Stimulated activated CD8-positive, alpha-beta memory T cell treated with anti-CD3 and anti-CD28 coated beads, Interleukin-4, amount 100 ng/mL, for 48 hours (primary cell): ENCODE measurements around the gene RBM8A.
A peak's percentile ranks its signal among the peaks of the same experiment; 100 is the strongest.

ENCODE experiments used
- DNase-seq: peaks from one replicate; pipeline ENCODE4 v3.0.0-alpha.2; 2020

The RBM8A gene

DNA sequence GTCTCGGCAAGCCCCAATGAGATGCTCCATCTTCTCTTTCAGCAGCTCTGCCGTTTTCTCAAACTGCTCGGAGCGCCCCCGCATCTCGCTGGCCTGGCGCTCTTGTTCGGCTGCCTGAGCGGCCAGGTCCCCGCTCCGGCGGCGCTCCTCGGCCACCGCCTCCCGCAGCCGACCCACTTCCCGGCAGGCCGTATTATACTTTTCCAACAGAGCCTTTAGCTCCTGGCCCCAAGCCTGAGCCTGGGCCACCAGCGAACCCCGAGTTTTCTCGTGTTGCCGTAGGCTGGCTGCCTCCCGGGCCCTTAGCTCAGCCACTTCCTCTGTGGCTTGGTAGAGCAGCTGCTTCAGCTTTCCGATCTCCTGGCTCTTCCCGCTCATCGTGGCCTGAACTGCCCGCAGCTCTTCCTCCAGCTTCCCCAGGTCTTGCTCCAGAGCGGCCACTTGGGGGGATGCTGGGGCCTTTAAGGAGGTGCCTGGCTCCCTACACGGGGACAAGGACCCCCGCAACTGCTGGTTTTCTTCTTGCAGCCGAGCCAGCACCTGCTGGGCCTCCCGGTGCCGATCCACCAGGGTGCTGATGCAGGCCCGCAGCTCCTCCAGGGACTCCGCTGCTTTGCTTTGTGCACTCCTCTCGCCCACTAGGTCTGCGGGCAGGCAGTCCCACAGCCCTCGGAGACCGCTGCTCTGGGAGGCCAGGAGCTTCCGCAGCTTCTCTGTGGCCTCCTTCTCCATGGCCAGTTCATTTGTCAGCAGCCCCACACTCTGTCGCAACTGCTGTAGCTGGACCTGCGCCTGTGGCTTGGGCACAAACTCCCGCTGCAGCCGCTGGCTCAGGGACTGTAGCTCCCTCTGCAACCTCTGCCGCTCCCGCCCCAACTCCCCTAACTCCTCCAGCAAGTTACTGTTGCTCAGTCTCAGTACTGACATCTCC lies 55.0 kb downstream of the RBM8A start:
- DNase-seq: peak; percentile 61
